ENCODE measurements around the gene DARS1.

- no peak for TF ChIP-seq CTCF (IDR thresholded peaks at IDR 0.05; ENCODE audit: insufficient read depth, low read length, poor library complexity, severe bottlenecking)
- no peak for TF ChIP-seq EZH2phosphoT487 (conservative IDR thresholded peaks at IDR 0.05; ENCODE audit: low read length)
Observed at GRCh38 chr2:136013955-136014354, 28.5 kb upstream of the DARS1 start.

Data from SU-DHL-6 (cell line).